ENCODE results near the gene DAB2IP.

DNA sequence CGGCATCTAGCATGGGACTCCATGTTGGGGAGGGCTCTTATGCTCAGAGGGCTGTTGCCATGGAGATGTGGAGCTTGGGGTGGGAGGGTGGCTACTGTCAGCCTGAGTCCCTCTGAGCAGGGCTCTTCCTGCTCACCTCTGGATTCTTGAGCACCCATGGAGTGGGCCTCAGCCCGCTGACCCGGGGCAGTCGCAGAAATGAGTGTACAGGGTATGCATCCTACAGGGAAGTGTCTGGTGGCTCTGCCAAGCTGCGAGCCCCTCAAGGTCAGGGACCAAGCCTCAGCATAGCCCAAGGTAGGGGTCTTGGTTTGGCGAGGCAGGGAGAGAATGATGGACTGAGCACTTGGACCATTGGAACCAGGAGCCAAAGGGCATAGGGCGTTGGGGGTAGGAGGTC is 104.1 kb downstream of the DAB2IP start:
- no peak for TF ChIP-seq POLR2AphosphoS5 (IDR thresholded peaks at IDR 0.05)
- no peak for TF ChIP-seq EP300 (IDR thresholded peaks at IDR 0.05)
